ENCODE results near the gene ATG2A.

GRCh38 chr11:64900774-64901173 lies 16.2 kb downstream of the ATG2A start:
- TF ChIP-seq, protein P1, sequence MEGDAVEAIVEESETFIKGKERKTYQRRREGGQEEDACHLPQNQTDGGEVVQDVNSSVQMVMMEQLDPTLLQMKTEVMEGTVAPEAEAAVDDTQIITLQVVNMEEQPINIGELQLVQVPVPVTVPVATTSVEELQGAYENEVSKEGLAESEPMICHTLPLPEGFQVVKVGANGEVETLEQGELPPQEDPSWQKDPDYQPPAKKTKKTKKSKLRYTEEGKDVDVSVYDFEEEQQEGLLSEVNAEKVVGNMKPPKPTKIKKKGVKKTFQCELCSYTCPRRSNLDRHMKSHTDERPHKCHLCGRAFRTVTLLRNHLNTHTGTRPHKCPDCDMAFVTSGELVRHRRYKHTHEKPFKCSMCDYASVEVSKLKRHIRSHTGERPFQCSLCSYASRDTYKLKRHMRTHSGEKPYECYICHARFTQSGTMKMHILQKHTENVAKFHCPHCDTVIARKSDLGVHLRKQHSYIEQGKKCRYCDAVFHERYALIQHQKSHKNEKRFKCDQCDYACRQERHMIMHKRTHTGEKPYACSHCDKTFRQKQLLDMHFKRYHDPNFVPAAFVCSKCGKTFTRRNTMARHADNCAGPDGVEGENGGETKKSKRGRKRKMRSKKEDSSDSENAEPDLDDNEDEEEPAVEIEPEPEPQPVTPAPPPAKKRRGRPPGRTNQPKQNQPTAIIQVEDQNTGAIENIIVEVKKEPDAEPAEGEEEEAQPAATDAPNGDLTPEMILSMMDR (IDR thresholded peaks at IDR 0.05): no peak
- TF ChIP-seq POLR2A (IDR thresholded peaks at IDR 0.05; ENCODE audit: low read depth) (no peak), EP300 (IDR thresholded peaks at IDR 0.05) (no peak), POLR2AphosphoS5 (IDR thresholded peaks at IDR 0.05) (no peak)

Data from esophagus muscularis mucosa (tissue), 4 donors.